Measurements from ENCODE around the gene APOA5. TPM values are rescaled to one million over a fixed set of nuclear protein-coding genes. Genes with fewer than 3 reads are reported as not detected.

APOA5 gene
- total and polyA plus RNA-seq, 2 experiments from 2014 or later, result not detected

DNA sequence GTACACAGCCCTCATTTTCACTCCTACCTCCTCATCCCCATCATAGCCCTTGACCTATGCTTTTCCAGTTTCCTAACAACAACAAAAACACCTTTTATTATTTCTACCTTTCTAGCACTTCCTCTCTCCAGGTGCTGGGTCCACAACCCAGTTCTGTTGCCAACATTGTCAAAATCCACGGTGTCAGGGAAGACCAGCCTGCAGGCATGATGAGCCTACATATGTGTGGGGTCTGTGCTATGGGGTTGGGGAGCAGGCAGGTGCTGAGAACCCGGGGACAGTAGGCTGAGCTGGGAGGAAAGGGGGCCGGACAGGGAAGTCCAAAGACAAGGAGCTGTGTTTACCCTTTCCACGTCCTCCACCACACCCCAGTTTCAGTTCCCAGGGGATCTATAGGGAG lies 3.1 kb downstream of the APOA5 start:
- no peak for DNase-seq
- peaks cover 29% of the 10 kb centered on the region for H3K4me1 ChIP-seq (ENCODE audit: insufficient read depth)
- peaks cover 16% of the 10 kb centered on the region for H3F3A ChIP-seq (ENCODE audit: insufficient read depth)
- H3K9ac ChIP-seq, result peak overlapping the region; percentile 95
- in situ Hi-C loops (cut with MboI), result loop anchor here (10.0 kb wide), 1 partner anchor 316 kb away; no protein-coding TSS in a partner anchor
- peaks cover 33% of the 10 kb centered on the region for H3K79me2 ChIP-seq (ENCODE audit: insufficient read depth)
- peak overlapping the region; percentile 97 for H3K4me3 ChIP-seq
- H2AFZ ChIP-seq, result peak overlapping the region; percentile 95
- TF ChIP-seq EZH2phosphoT487 (IDR thresholded peaks at IDR 0.05; ENCODE audit: insufficient read depth, low read depth), result no peak
- TF ChIP-seq EZH2 (IDR thresholded peaks at IDR 0.05; ENCODE audit: insufficient read depth, poor library complexity, severe bottlenecking), result no peak
- H3K27ac ChIP-seq, result peak overlapping the region; percentile 82
- H3K4me2 ChIP-seq (ENCODE audit: unreplicated experiment), result peak overlapping the region; percentile 96
- no peaks in the 10 kb centered on the region for H4K20me1 ChIP-seq (ENCODE audit: insufficient read depth)
- H3K9me2 ChIP-seq (ENCODE audit: insufficient read depth), result no peaks in the 10 kb centered on the region
- peaks cover 26% of the 10 kb centered on the region for H3K36me3 ChIP-seq (ENCODE audit: low read depth)
- 48 to 67% methylated on average over 4 of the region's 4 CpGs for WGBS, 2 experiments (ENCODE audit: low coverage in 1 of 2, low lambda C conversion rate in 2 of 2, missing lambda C conversion rate in 2 of 2)
- no peaks in the 10 kb centered on the region for H3K27me3 ChIP-seq (replicated peaks; ENCODE audit: insufficient read depth)
- no peaks in the 10 kb centered on the region for H3K9me3 ChIP-seq (ENCODE audit: low read depth)

DNA sequence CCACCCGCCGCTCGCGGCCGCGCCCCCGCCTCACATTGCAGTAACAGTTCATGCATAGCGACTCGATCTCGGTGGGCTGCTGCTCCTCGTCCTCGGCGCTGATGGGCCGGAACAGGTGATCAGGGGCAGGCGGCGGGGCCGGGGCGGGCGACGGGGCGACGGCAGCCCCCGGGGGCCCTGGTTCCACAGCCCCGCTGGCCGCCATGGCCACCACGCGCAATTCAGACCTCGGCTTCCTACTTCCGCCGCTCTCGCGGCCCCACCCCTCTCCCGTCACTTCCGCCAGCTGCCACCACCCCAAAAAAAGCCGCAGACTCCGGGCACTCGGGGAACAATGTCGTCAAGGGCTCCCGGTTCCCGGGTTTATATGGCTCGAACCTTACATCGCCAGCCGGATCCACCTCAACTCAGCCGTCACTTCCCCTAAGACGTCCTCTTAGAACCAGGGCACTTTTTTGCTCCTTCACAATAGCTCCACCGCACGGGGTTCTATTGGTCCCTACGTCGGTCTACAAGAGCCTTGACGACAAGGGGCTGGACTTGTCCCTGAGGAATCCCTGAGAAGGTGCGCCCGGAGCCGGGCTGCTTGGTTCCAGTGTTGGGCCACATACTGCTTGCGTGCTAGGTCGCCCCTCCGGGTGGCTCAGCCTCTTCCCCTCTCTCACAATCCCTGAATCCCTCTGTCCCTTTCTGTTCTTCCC lies 3.7 kb downstream of the APOA5 start, which contains the start of gene ZPR1:
ZPR1 (minus strand) TSS at position 238 of the 701 bp plus-strand sequence; CDS start at position 205, 33 bp downstream.
- Histone ChIP-seq H3F3A (ENCODE audit: insufficient read depth) (peaks cover 11% of the 10 kb centered on the region), H3K4me2 (ENCODE audit: unreplicated experiment) (peak within 1 kb of the TSS; percentile 96), H3K27ac (peak within 1 kb of the TSS; percentile 82), H3K79me2 (ENCODE audit: insufficient read depth) (peaks cover 33% of the 10 kb centered on the region), H4K20me1 (ENCODE audit: insufficient read depth) (no peaks in the 10 kb centered on the region), H3K9ac (peak within 1 kb of the TSS; percentile 95), H2AFZ (peak within 1 kb of the TSS; percentile 95), H3K27me3 (replicated peaks; ENCODE audit: insufficient read depth) (no peaks in the 10 kb centered on the region), H3K4me3 (peak within 1 kb of the TSS; percentile 97), H3K36me3 (ENCODE audit: low read depth) (peaks cover 32% of the 10 kb centered on the region), H3K4me1 (ENCODE audit: insufficient read depth) (peaks cover 24% of the 10 kb centered on the region), H3K9me3 (ENCODE audit: low read depth) (no peaks in the 10 kb centered on the region), H3K9me2 (ENCODE audit: insufficient read depth) (no peaks in the 10 kb centered on the region)
- DNase-seq, result peak; percentile 89
- in situ Hi-C loops (cut with MboI), result loop anchor here (10.0 kb wide), 1 partner anchor 317 kb away; no protein-coding TSS in a partner anchor
- 1 to 2% methylated on average over 44 to 56 of the region's 56 CpGs for WGBS, 2 experiments (ENCODE audit: low coverage in 1 of 2, low lambda C conversion rate in 2 of 2, missing lambda C conversion rate in 2 of 2)
- TF ChIP-seq EZH2phosphoT487 (IDR thresholded peaks at IDR 0.05; ENCODE audit: insufficient read depth, low read depth), result no peak
- no peak for TF ChIP-seq EZH2 (IDR thresholded peaks at IDR 0.05; ENCODE audit: insufficient read depth, poor library complexity, severe bottlenecking)

DNA sequence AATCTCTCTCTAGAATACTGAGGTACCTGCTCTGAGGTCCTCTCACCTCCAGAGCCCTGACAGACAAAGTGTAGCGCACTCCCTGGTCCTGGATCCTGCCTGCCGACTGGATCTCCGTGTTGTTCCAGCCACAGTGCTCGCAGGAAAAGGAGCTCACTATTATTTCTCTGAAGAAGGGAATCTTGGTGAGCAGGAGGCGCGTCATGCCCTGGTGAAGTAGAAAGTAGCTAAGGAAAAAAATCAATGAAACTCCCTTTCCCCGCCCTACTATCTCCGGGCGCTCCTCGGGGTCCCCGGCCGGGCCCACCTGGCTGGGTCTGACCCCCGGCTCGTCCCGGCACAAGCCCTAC lies 4.3 kb downstream of the APOA5 start:
- Histone ChIP-seq H3K9me3 (ENCODE audit: low read depth) (no peaks in the 10 kb centered on the region), H3K36me3 (ENCODE audit: low read depth) (peaks cover 36% of the 10 kb centered on the region), H3K9me2 (ENCODE audit: insufficient read depth) (no peaks in the 10 kb centered on the region), H4K20me1 (ENCODE audit: insufficient read depth) (no peaks in the 10 kb centered on the region), H3K27ac (peak overlapping the region; percentile 82), H3K27me3 (replicated peaks; ENCODE audit: insufficient read depth) (no peaks in the 10 kb centered on the region), H3F3A (ENCODE audit: insufficient read depth) (peaks cover 6% of the 10 kb centered on the region), H3K79me2 (ENCODE audit: insufficient read depth) (peaks cover 33% of the 10 kb centered on the region), H3K4me1 (ENCODE audit: insufficient read depth) (peaks cover 22% of the 10 kb centered on the region), H3K9ac (peak overlapping the region; percentile 95), H3K4me2 (ENCODE audit: unreplicated experiment) (peak overlapping the region; percentile 96), H3K4me3 (peak overlapping the region; percentile 97), H2AFZ (peak overlapping the region; percentile 95)
- TF ChIP-seq EZH2 (IDR thresholded peaks at IDR 0.05; ENCODE audit: insufficient read depth, poor library complexity, severe bottlenecking), result no peak
- TF ChIP-seq EZH2phosphoT487 (IDR thresholded peaks at IDR 0.05; ENCODE audit: insufficient read depth, low read depth), result no peak
- DNase-seq, result peak; percentile 71
- 1 to 3% methylated on average over 15 of the region's 15 CpGs for WGBS, 2 experiments (ENCODE audit: low coverage in 1 of 2, low lambda C conversion rate in 2 of 2, missing lambda C conversion rate in 2 of 2)
- in situ Hi-C loops (cut with MboI), result loop anchor here (10.0 kb wide), 1 partner anchor 317 kb away; no protein-coding TSS in a partner anchor

DNA sequence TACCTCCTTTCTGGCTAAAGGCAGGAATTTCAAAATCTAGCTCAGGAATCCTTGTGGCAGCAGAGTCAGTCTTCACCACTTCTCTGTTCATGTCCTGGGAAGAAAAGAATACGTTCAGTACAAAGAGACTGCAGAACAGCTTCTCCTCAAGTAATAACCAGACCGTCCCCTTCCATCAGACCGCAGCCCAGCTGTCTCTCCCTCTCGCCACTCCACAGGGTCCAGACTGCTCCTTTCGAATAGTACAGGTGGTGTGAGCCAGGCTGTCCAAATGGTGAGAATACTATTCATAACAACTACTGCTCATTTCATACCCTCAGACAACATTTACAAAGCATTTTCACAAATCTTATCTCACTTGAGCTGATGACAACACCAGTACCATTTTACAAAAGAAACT lies 4.7 kb downstream of the APOA5 start:
- H3K27ac ChIP-seq, result peak overlapping the region; percentile 82; the same call in 1 of the 2 replicates
- H3K4me2 ChIP-seq (ENCODE audit: unreplicated experiment), result peak overlapping the region; percentile 96
- WGBS, 2 experiments (ENCODE audit: low coverage in 1 of 2, low lambda C conversion rate in 2 of 2, missing lambda C conversion rate in 2 of 2), result 55 to 60% methylated on average over 5 of the region's 5 CpGs
- peaks cover 41% of the 10 kb centered on the region for H3K36me3 ChIP-seq (ENCODE audit: low read depth)
- peak overlapping the region; percentile 95 for H3K9ac ChIP-seq
- in situ Hi-C loops (cut with MboI), result loop anchor here (10.0 kb wide), 1 partner anchor 318 kb away; no protein-coding TSS in a partner anchor
- H3K4me1 ChIP-seq (ENCODE audit: insufficient read depth), result peaks cover 18% of the 10 kb centered on the region
- no peaks in the 10 kb centered on the region for H3K9me3 ChIP-seq (ENCODE audit: low read depth)
- TF ChIP-seq EZH2phosphoT487 (IDR thresholded peaks at IDR 0.05; ENCODE audit: insufficient read depth, low read depth) (no peak), EZH2 (IDR thresholded peaks at IDR 0.05; ENCODE audit: insufficient read depth, poor library complexity, severe bottlenecking) (no peak)
- peaks cover 33% of the 10 kb centered on the region for H3K79me2 ChIP-seq (ENCODE audit: insufficient read depth)
- H2AFZ ChIP-seq, result 0 out of 2 replicates have a peak overlapping the region, but pooled peaks have one; percentile 95
- peak overlapping the region; percentile 97 for H3K4me3 ChIP-seq
- no peaks in the 10 kb centered on the region for H4K20me1 ChIP-seq (ENCODE audit: insufficient read depth)
- no peak for DNase-seq
- H3F3A ChIP-seq (ENCODE audit: insufficient read depth), result peaks cover 1% of the 10 kb centered on the region; the same call in 1 of the 2 replicates
- H3K27me3 ChIP-seq (replicated peaks; ENCODE audit: insufficient read depth), result no peaks in the 10 kb centered on the region
- H3K9me2 ChIP-seq (ENCODE audit: insufficient read depth), result no peaks in the 10 kb centered on the region

Data from GM23248 (cell line).